ENCODE results near the gene AMOTL1. TPM values are rescaled to one million over a fixed set of nuclear protein-coding genes. Genes with fewer than 3 reads are reported as not detected.
"Not testable (repeated sequence)": the region's sequence is repeated elsewhere in the genome, so short reads cannot be mapped to it uniquely, and the experiment has no call there.

The AMOTL1 gene
- polyA plus RNA-seq, 3 donors: 39.1 to 49.9 (median 47.3) TPM

GRCh38 chr11:94787801-94788200, 19.6 kb downstream of the AMOTL1 start:
- no peak for DNase-seq (ENCODE audit: extremely low read depth in 1 of 11, low read depth in 9 of 11, low spot score in 4 of 11)

GRCh38 chr11:94788396-94788795, 20.2 kb downstream of the AMOTL1 start:
- DNase-seq (ENCODE audit: extremely low read depth in 1 of 11, low read depth in 9 of 11, low spot score in 4 of 11): no peak

DNA sequence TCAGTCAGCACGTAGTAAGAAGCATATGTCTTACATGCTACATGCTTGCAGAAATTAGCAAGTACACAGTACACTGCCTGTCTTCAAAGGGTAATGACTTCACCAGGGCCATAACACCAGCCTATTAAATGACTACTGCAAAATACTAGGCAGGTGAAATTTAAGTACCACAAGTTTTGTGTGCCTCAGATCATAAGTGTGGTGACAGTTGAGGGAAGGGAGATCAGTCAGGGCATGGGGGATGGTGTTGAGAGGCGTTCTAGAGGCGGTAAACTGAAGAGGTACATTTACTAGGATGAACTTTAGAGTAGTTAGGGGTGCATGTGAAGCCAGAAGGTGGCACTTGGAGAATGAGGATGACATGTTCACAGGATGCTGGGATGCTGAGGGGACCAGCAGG, 22.0 kb downstream of the AMOTL1 start:
- no peak for DNase-seq (ENCODE audit: extremely low read depth in 1 of 11, low read depth in 9 of 11, low spot score in 4 of 11)

- no peak for DNase-seq (ENCODE audit: extremely low read depth in 1 of 11, low read depth in 9 of 11, low spot score in 4 of 11)
Measured at GRCh38 chr11:94790661-94791180, 22.6 kb downstream of the AMOTL1 start.

DNA sequence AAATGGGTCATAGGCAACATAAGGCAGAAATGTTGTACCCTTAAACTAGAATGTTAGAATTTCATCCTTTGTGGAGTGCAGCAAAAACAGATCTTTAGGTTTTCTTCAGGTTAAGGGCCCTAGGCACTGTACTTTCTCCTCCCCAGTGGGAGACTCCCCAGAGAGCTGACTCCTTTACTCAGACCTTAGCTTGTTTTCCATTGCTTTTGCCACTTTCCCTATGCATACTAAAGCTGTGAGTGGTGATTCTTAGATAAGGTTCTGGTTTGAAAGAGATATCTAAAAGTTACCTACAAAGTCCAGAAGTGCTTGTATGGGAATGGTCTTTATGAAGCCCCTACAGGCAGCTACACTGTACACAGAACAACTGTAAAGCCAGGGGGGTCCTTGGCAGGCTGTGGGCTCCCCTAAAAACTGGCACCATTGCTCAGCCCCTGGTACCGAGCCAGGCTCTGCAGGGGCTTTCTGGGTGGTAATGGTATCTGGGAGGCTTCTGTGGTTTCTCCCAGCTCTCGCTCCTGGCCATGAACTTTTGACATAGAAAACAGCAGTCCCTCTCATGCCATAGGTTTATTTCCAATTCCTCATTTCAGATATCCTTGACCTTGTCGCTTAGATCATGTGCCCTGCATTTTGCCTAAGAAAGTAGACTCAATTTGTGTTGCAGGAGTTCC, 23.2 kb downstream of the AMOTL1 start:
- DNase-seq (ENCODE audit: extremely low read depth in 1 of 11, low read depth in 9 of 11, low spot score in 4 of 11): no peak

DNA sequence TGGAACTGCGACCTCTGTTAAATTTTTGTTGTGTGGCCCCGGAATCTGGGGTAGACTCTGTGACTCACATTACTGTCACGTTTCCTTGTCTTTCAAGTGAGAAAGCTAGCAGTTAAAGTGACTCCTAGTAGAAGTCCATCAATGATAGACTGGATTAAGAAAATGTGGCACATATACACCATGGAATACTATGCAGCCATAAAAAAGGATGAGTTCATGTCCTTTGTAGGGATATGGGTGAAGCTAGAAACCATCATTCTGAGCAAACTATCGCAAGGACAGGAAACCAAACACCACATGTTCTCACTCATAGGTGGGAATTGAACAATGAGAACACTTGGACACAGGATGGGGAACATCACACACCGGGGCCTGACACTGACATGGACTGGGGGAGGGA, 23.8 kb downstream of the AMOTL1 start:
- not testable (repeated sequence) for DNase-seq (ENCODE audit: extremely low read depth in 1 of 11, low read depth in 9 of 11, low spot score in 4 of 11)

GRCh38 chr11:94792451-94792850, 24.3 kb downstream of the AMOTL1 start:
- no peak for DNase-seq (ENCODE audit: extremely low read depth in 1 of 11, low read depth in 9 of 11, low spot score in 4 of 11)

DNA sequence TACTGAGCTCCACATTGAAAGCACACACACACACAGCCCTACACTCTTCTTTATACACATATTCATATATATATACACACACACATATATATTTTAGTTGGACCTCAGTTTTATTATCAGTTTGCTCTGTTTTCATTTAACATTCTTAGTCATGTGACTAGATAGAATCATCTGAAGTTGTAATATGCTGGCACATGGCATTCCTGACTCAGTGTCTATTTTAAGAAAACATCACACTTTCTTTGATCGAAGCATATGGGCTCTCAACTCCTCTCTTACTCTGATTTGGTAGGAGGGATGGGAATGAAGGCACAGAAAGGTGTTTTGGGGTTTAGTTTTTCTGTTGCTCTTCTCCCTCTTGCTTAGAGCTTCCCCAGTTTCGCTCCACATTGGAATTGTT, 24.8 kb downstream of the AMOTL1 start:
- no peak for DNase-seq (ENCODE audit: extremely low read depth in 1 of 11, low read depth in 9 of 11, low spot score in 4 of 11)

- no peak for DNase-seq (ENCODE audit: extremely low read depth in 1 of 11, low read depth in 9 of 11, low spot score in 4 of 11)
Measured at GRCh38 chr11:94793822-94794221, 25.7 kb downstream of the AMOTL1 start.

- DNase-seq (ENCODE audit: extremely low read depth in 1 of 11, low read depth in 9 of 11, low spot score in 4 of 11): peak in 1 of 11 donors; percentile 36
Measured at GRCh38 chr11:94794287-94795168, 26.4 kb downstream of the AMOTL1 start.

DNA sequence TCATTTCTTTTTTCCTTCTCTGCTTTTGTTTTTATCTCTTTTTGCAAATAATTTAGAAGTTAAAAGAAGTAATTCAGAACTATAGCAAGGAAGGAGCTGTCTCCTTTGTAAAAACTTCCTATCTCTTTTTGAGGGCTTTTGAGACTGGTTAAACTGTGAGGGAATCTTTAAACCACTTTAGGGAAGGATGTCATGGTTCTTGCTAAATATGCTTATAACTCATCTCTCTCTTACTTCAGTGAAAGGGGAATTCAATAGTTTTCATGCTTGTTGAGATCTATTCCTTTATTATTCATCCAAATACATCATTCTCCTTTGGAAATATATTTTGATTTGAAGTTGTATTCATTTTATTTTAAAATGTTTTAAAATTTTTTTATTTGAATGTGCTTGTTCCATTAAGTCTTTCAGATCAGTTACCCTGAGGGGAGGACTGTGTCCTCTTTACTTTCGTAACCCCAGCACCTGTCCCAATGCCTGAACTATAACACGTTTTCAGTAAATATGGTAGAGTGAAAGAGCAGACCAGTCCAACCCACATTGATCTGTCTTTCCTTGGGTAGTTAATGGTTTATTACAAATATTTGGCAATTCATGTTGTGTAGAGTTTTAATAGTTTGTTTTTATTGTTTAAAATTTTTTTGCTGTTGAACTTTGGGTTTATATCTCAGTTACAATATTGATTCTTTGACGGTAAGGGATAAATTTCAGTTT, 27.5 kb downstream of the AMOTL1 start:
- DNase-seq (ENCODE audit: extremely low read depth in 1 of 11, low read depth in 9 of 11, low spot score in 4 of 11): no peak

GRCh38 chr11:94796190-94796580, 28.0 kb downstream of the AMOTL1 start:
- DNase-seq (ENCODE audit: extremely low read depth in 1 of 11, low read depth in 9 of 11, low spot score in 4 of 11): no peak

- DNase-seq (ENCODE audit: extremely low read depth in 1 of 11, low read depth in 9 of 11, low spot score in 4 of 11): no peak
Measured at GRCh38 chr11:94796863-94797262, 28.7 kb downstream of the AMOTL1 start.

DNA sequence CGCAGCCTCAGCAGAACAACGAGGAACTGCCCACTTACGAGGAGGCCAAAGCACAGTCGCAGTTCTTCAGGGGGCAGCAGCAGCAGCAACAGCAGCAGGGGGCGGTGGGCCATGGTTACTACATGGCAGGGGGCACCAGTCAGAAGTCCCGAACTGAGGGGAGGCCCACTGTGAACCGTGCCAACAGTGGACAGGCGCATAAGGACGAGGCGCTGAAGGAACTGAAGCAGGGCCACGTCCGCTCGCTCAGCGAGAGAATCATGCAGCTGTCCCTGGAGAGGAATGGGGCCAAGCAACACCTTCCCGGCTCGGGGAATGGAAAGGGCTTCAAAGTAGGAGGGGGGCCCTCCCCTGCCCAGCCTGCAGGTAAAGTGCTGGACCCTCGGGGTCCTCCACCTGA, 31.6 kb downstream of the AMOTL1 start:
- DNase-seq (ENCODE audit: extremely low read depth in 1 of 11, low read depth in 9 of 11, low spot score in 4 of 11): no peak

GRCh38 chr11:94800414-94800813, 32.3 kb downstream of the AMOTL1 start:
- no peak for DNase-seq (ENCODE audit: extremely low read depth in 1 of 11, low read depth in 9 of 11, low spot score in 4 of 11)

- DNase-seq (ENCODE audit: extremely low read depth in 1 of 11, low read depth in 9 of 11, low spot score in 4 of 11): no peak
Measured at GRCh38 chr11:94801866-94802460, 33.8 kb downstream of the AMOTL1 start.

GRCh38 chr11:94802501-94802900, 34.3 kb downstream of the AMOTL1 start:
- DNase-seq (ENCODE audit: extremely low read depth in 1 of 11, low read depth in 9 of 11, low spot score in 4 of 11): no peak

GRCh38 chr11:94803491-94803890, 35.3 kb downstream of the AMOTL1 start:
- DNase-seq (ENCODE audit: extremely low read depth in 1 of 11, low read depth in 9 of 11, low spot score in 4 of 11): no peak

DNA sequence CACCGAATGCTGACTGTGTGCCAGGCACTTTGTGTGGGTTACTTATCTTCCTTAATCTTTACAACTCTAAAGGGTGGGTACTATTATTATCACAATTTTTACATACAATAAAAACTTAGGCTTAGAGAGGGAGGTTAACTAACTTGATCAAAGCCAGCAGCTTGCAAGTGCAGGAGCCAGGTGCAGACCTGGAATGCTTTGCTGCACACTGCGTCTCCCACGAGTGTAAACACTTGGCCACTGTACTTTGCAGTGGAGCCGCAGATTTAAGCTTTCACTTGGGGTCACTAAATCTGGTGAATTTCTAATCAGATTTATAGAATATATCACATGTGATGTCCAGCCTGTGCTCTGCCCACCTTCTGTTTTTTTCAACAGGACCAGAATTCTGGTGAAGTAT, 36.7 kb downstream of the AMOTL1 start:
- no peak for DNase-seq (ENCODE audit: extremely low read depth in 1 of 11, low read depth in 9 of 11, low spot score in 4 of 11)

Data from renal cortex interstitium (tissue), 11 donors.